Transverse colon (tissue), 4 donors: ENCODE measurements around the gene KCNJ5.

Source experiments
- EP300 ChIP-seq: sonication (generic); formaldehyde crosslinking; IDR thresholded peaks from one replicate; pipeline ENCODE4 v1.6.1; 2017; ENCODE audit warnings: antibody characterized with exemption, low read depth
- POLR2A ChIP-seq: fragments of 450-650 bp; IDR thresholded peaks from one replicate; pipeline ENCODE4 v1.6.1; 2016; ENCODE audit warnings: antibody characterized with exemption, mild to moderate bottlenecking, moderate library complexity
- POLR2AphosphoS5 ChIP-seq, 3 donors: sonication (generic); formaldehyde crosslinking; IDR thresholded peaks; one replicate each; pipeline ENCODE4 v1.6.1; 2016; ENCODE audit warnings: antibody characterized with exemption in 3 of 3
- TF ChIP-seq, protein P1 (sequence below), 5 experiments: fragments of 200-600 bp in 3 of 5; fragments of 450-650 bp in 2 of 5; sonication (generic) in 3 of 5; IDR thresholded peaks; 1 replicate in 2 of 5; 2 replicates in 3 of 5; pipeline ENCODE4 v1.5.1; 2016 to 2017; ENCODE audit warnings: antibody characterized with exemption in 5 of 5, inconsistent platforms in 3 of 5, mild to moderate bottlenecking in 2 of 5, moderate library complexity in 1 of 5

DNA sequence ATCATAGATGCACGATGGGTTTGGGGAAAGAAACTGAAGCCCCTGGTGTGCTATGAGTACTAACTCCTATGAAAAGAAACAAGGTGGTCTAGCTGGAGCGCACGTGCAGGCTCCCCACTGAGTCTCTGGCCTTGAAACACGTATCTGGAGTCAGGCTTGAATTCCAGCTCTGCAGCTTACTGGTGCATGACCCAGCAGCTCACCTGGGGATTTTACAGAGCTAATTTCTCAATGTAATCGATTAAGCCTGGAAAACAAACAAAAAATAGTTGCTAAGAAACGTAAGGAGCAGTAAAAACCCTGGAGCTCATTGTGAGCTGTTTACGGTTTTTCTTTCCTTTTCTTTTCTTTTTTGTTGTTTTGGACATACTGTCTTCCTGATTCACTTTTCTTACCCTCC lies 36.3 kb upstream of the KCNJ5 start:
- TF ChIP-seq POLR2A: no peak
- TF ChIP-seq, protein P1, sequence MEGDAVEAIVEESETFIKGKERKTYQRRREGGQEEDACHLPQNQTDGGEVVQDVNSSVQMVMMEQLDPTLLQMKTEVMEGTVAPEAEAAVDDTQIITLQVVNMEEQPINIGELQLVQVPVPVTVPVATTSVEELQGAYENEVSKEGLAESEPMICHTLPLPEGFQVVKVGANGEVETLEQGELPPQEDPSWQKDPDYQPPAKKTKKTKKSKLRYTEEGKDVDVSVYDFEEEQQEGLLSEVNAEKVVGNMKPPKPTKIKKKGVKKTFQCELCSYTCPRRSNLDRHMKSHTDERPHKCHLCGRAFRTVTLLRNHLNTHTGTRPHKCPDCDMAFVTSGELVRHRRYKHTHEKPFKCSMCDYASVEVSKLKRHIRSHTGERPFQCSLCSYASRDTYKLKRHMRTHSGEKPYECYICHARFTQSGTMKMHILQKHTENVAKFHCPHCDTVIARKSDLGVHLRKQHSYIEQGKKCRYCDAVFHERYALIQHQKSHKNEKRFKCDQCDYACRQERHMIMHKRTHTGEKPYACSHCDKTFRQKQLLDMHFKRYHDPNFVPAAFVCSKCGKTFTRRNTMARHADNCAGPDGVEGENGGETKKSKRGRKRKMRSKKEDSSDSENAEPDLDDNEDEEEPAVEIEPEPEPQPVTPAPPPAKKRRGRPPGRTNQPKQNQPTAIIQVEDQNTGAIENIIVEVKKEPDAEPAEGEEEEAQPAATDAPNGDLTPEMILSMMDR (IDR thresholded peaks at IDR 0.05): no peak
- TF ChIP-seq POLR2AphosphoS5 (IDR thresholded peaks at IDR 0.05): no peak
- TF ChIP-seq EP300: no peak
